Astrocyte of the cerebellum (primary cell): ENCODE measurements around the gene KDSR.
"Not testable (repeated sequence)": the region's sequence is repeated elsewhere in the genome, so short reads cannot be mapped to it uniquely, and the experiment has no call there.

Experiments
- DNase-seq: peaks from one replicate; pipeline ENCODE4 v3.0.0-alpha.2; 2011; ENCODE audit warnings: low read depth
- H3K4me3 ChIP-seq: 2 replicates; pipeline ENCODE4 v1.5.1; 2011; ENCODE audit warnings: mild to moderate bottlenecking, low read depth, low read length, moderate library complexity
- CTCF ChIP-seq: IDR thresholded peaks from 2 replicates; pipeline ENCODE4 v1.5.1; 2012; ENCODE audit warnings: low read length, low read depth, moderate library complexity, mild to moderate bottlenecking; ENCODE audit errors: missing control alignments
- in situ Hi-C: cut with HindIII; loops from 2 replicates; pipeline ENCODE4 v1.10.0; 2017; ENCODE audit warnings: low sequenced_read_pairs

The KDSR gene

GRCh38 chr18:63373161-63373560 lies 6.2 kb upstream of the KDSR start:
- DNase-seq, result no peak
- in situ Hi-C loops, result no loop called here
- no peak for TF ChIP-seq CTCF
- no peak overlapping the region for H3K4me3 ChIP-seq

- TF ChIP-seq CTCF, result no peak
- in situ Hi-C loops, result no loop called here
- H3K4me3 ChIP-seq, result no peak overlapping the region
- no peak for DNase-seq
Observed at GRCh38 chr18:63368611-63369010, 1.6 kb upstream of the KDSR start.

GRCh38 chr18:63366213-63367052 lies 573 bp downstream of the KDSR start:
- H3K4me3 ChIP-seq, result peak overlapping the region; percentile 86
- TF ChIP-seq CTCF, result no peak
- in situ Hi-C loops, result no loop called here
- DNase-seq, result peak; percentile 34

- H3K4me3 ChIP-seq, result peak overlapping the region; percentile 86
- in situ Hi-C loops, result no loop called here
- no peak for DNase-seq
- TF ChIP-seq CTCF, result no peak
Observed at GRCh38 chr18:63365876-63366212, 1.2 kb downstream of the KDSR start.

- in situ Hi-C loops, result no loop called here
- H3K4me3 ChIP-seq, result no peak overlapping the region
- TF ChIP-seq CTCF, result no peak
- no peak for DNase-seq
Observed at GRCh38 chr18:63363951-63364350, 3.1 kb downstream of the KDSR start.

GRCh38 chr18:63363420-63363819 lies 3.6 kb downstream of the KDSR start:
- H3K4me3 ChIP-seq, DNase-seq, in situ Hi-C loops: not testable (repeated sequence)

GRCh38 chr18:63356272-63356896 lies 10.6 kb downstream of the KDSR start:
- no peak for DNase-seq
- in situ Hi-C loops, result no loop called here
- no peak overlapping the region for H3K4me3 ChIP-seq
- no peak for TF ChIP-seq CTCF
